Activated gamma-delta T cell (primary cell): ENCODE results near the gene OR52E2.

Experiments
- DNase-seq: peaks from one replicate; lab custom pipeline; 2025; lab: John Stamatoyannopoulos, UW

The OR52E2 gene

DNA sequence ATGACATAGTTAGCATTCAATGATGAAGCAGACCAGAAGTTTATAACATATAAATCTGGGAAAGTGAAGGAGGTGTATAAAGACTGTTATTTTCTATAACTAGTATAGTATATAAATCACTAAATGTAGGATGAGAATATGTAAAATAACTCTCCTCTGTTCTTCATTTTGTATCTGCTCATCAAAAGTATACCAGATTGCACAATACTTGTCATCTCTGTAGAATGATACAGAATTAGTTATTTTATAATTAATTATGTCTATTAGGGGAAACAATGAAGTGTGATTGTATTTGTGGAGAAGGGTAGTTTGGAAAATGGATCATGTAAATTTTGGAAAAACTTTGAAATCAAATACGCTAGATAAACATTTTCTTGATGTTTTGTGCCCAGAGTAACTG is 46.4 kb downstream of the OR52E2 start:
- DNase-seq, result no peak

DNA sequence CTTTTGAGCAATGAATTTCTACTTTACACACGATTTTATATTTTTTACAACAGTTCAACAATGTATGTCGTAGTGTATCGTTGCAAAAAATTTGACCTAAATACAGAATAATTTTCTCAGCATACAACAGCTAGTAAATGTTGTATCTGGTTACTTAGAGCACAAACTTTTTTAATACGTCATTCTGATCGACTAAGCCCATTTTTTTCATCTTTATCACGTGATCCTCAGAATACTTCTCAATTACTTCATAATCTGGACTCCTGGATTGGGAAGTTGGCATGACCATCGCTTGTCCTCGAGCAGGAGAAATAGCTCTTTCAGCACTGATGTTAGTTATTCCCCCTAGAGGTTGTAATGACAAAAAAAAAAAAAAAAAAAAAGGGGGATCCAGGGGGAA is 48.2 kb downstream of the OR52E2 start:
- no peak for DNase-seq
